OCI-LY7 (cell line): ENCODE results near the gene EXOC4. TPM values are rescaled to one million over a fixed set of nuclear protein-coding genes. Genes with fewer than 3 reads are reported as not detected.

Source experiments
- BruUV-seq: library from RNA; stranded (reverse); fragments of 400-500 nt; replicated peaks from 2 replicates; lab custom pipeline; 2021; lab: Mats Ljungman, UMichigan
- CTCF ChIA-PET: fragments of 300-600 bp; sonication (Branson Sonifier 250); formaldehyde crosslinking; loops from one replicate; lab custom pipeline; 2022; ENCODE audit warnings: antibody characterized with exemption; ENCODE audit not compliant: unreplicated experiment; lab: Charles Lee
- POLR2A ChIA-PET: fragments of 300-600 bp; sonication (Branson Sonifier 250); formaldehyde crosslinking; loops from one replicate; lab custom pipeline; 2022; ENCODE audit warnings: antibody characterized with exemption; lab: Charles Lee
- DNase-seq: peaks from one replicate; pipeline ENCODE4 v3.0.0-alpha.2; 2015; ENCODE audit warnings: low spot score
- H2AFZ ChIP-seq: fragments of 200-600 bp; sonication (generic), shearing (Covaris generic); 2 replicates; pipeline ENCODE4 v1.6.1; 2014; ENCODE audit warnings: mild to moderate bottlenecking, antibody characterized with exemption, low read length, moderate library complexity
- H3K27ac ChIP-seq: fragments of 200-600 bp; sonication (generic); 2 replicates; pipeline ENCODE4 v1.5.1; 2014; ENCODE audit warnings: mixed run types, low read depth, mild to moderate bottlenecking, moderate library complexity, low read length, inconsistent platforms; ENCODE audit not compliant: poor library complexity, severe bottlenecking
- H3K36me3 ChIP-seq: fragments of 200-600 bp; sonication (generic); 2 replicates; pipeline ENCODE4 v1.6.1; 2014; ENCODE audit warnings: mild to moderate bottlenecking, antibody characterized with exemption, low read length, moderate library complexity, mixed read lengths; ENCODE audit not compliant: insufficient read depth
- H3K4me1 ChIP-seq: fragments of 200-600 bp; sonication (generic); 2 replicates; pipeline ENCODE4 v1.5.1; 2014; ENCODE audit warnings: mild to moderate bottlenecking, low read length; ENCODE audit not compliant: insufficient read depth, poor library complexity, severe bottlenecking
- H3K4me2 ChIP-seq: fragments of 200-600 bp; sonication (generic); 2 replicates; pipeline ENCODE4 v1.6.1; 2014; ENCODE audit warnings: mild to moderate bottlenecking, low read length
- H3K4me3 ChIP-seq: fragments of 200-600 bp; sonication (generic); 2 replicates; pipeline ENCODE4 v1.5.1; 2014; ENCODE audit warnings: mild to moderate bottlenecking, low read depth, low read length; ENCODE audit not compliant: poor library complexity, severe bottlenecking
- H3K79me2 ChIP-seq: fragments of 200-600 bp; sonication (generic); 2 replicates; pipeline ENCODE4 v1.6.1; 2016; ENCODE audit warnings: low read depth, mild to moderate bottlenecking, low read length, moderate library complexity, mixed read lengths; ENCODE audit not compliant: insufficient read depth
- H3K9me2 ChIP-seq: fragments of 200-600 bp; sonication (generic); 2 replicates; pipeline ENCODE4 v1.6.1; 2016; ENCODE audit warnings: mild to moderate bottlenecking, low read length, mixed read lengths; ENCODE audit not compliant: insufficient read depth
- H3K9me3 ChIP-seq: fragments of 200-600 bp; sonication (generic); 2 replicates; pipeline ENCODE4 v1.6.1; 2014; ENCODE audit warnings: mild to moderate bottlenecking, mixed run types, low read length, mixed read lengths
- H4K20me1 ChIP-seq: fragments of 200-600 bp; sonication (generic); 2 replicates; pipeline ENCODE4 v1.6.1; 2014; ENCODE audit warnings: mild to moderate bottlenecking, antibody characterized with exemption, low read length, moderate library complexity, mixed read lengths; ENCODE audit not compliant: insufficient read depth
- CTCF ChIP-seq: fragments of 200-600 bp; sonication (generic); conservative IDR thresholded peaks from 2 replicates; pipeline ENCODE4 v1.5.1; 2014; ENCODE audit warnings: mild to moderate bottlenecking, antibody characterized with exemption, low read length, moderate library complexity, mixed read lengths
- EZH2phosphoT487 ChIP-seq: fragments of 200-600 bp; sonication (generic); IDR thresholded peaks from 2 replicates; pipeline ENCODE4 v1.6.1; 2018; ENCODE audit warnings: low read depth, borderline replicate concordance, mild to moderate bottlenecking, mixed run types, antibody characterized with exemption, low read length, moderate library complexity, mixed read lengths
- intact Hi-C: fragments of 100-400 bp; cut with micrococcal nuclease; formaldehyde crosslinking; loops from one replicate; pipeline ENCODE4 v1.10.0; 2022; ENCODE audit not compliant: unreplicated experiment
- total RNA-seq, 2 experiments: library from RNA; depleted of rRNA in 1 of 2; stranded (reverse); fragments of >200 nt in 1 of 2; shearing (Covaris generic) in 1 of 2; gene quantifications; 2 replicates each; pipeline ENCODE4 v1.2.3, GENCODE V29; 2014 to 2022

Gene EXOC4
- total RNA-seq, 2 experiments from 2014 or later = 75.1 to 93.2 TPM

GRCh38 chr7:133654547-133654946, 401.7 kb downstream of the EXOC4 start:
- Histone ChIP-seq H3K4me1 (no peaks in the 10 kb centered on the region), H3K36me3 (no peaks in the 10 kb centered on the region), H3K79me2 (no peaks in the 10 kb centered on the region), H2AFZ (no peak overlapping the region), H3K9me2 (no peaks in the 10 kb centered on the region), H3K4me3 (no peak overlapping the region), H3K9me3 (no peaks in the 10 kb centered on the region), H4K20me1 (no peaks in the 10 kb centered on the region), H3K27ac (no peak overlapping the region), H3K4me2 (no peak overlapping the region)
- BruUV-seq = no TSS peak
- TF ChIP-seq EZH2phosphoT487 (no peak), CTCF (no peak)
- CTCF ChIA-PET = no interaction called here
- DNase-seq = no peak
- POLR2A ChIA-PET = interaction anchor here (0.6 kb wide), 1 partner anchor 758 kb away, joined by 3 read pairs; no protein-coding TSS in a partner anchor
- intact Hi-C loops = no loop called here

- Histone ChIP-seq H3K27ac (no peak overlapping the region), H3K79me2 (no peaks in the 10 kb centered on the region), H3K4me2 (no peak overlapping the region), H3K36me3 (no peaks in the 10 kb centered on the region), H3K4me3 (no peak overlapping the region), H2AFZ (no peak overlapping the region), H3K4me1 (no peaks in the 10 kb centered on the region), H3K9me2 (no peaks in the 10 kb centered on the region), H3K9me3 (no peaks in the 10 kb centered on the region), H4K20me1 (no peaks in the 10 kb centered on the region)
- intact Hi-C loops = no loop called here
- CTCF ChIA-PET = no interaction called here
- TF ChIP-seq EZH2phosphoT487 (no peak), CTCF (no peak)
- POLR2A ChIA-PET = no interaction called here
- no peak for DNase-seq
- no TSS peak for BruUV-seq
These were observed 409.4 kb downstream of the EXOC4 start for GRCh38 chr7:133662276-133662675.

- H3K27ac ChIP-seq = no peak overlapping the region
- intact Hi-C loops = no loop called here
- no peaks in the 10 kb centered on the region for H3K9me2 ChIP-seq
- DNase-seq = no peak
- no peaks in the 10 kb centered on the region for H3K9me3 ChIP-seq
- no peaks in the 10 kb centered on the region for H3K36me3 ChIP-seq
- H4K20me1 ChIP-seq = no peaks in the 10 kb centered on the region
- ChIA-PET POLR2A (interaction anchor here (0.6 kb wide), 1 partner anchor 50 kb away, joined by 3 read pairs; no protein-coding TSS in a partner anchor), CTCF (no interaction called here)
- H3K4me2 ChIP-seq = no peak overlapping the region
- BruUV-seq = no TSS peak
- H3K79me2 ChIP-seq = no peaks in the 10 kb centered on the region
- H2AFZ ChIP-seq = no peak overlapping the region
- TF ChIP-seq EZH2phosphoT487 = no peak
- no peak for TF ChIP-seq CTCF
- H3K4me3 ChIP-seq = no peak overlapping the region
- H3K4me1 ChIP-seq = no peaks in the 10 kb centered on the region
These were observed 410.0 kb downstream of the EXOC4 start for GRCh38 chr7:133662830-133663229.
